Activated CD8-positive, alpha-beta memory T cell treated with anti-CD3 and anti-CD28 coated beads, Interleukin-2, amount 10 ng/mL, durations not matched to agents 7 days and 5 days (primary cell): ENCODE data around the gene SORCS2. TPM values are rescaled to one million over a fixed set of nuclear protein-coding genes. Genes with fewer than 3 reads are reported as not detected.
"Not testable (repeated sequence)": the region's sequence is repeated elsewhere in the genome, so short reads cannot be mapped to it uniquely, and the experiment has no call there.

Experiments used
- ATAC-seq: fragments of 150-1000 bp; cut with Tn5 transposase; one replicate; pipeline ENCODE4 v1.10.0; 2021; ENCODE audit warnings: moderate library complexity
- CTCF ChIA-PET: fragments of 350-600 bp; sonication (Branson Sonifier 250); formaldehyde crosslinking; loops from one replicate; lab custom pipeline; 2021; ENCODE audit warnings: antibody characterized with exemption; lab: Charles Lee
- DNase-seq: peaks from one replicate; pipeline ENCODE4 v3.0.0-alpha.2; 2020
- H3K27ac Mint-ChIP-seq: one replicate; pipeline ENCODE4 v1.8.0; 2021; ENCODE audit warnings: mild to moderate bottlenecking, mixed read lengths
- H3K27me3 Mint-ChIP-seq: one replicate; pipeline ENCODE4 v1.8.0; 2021; ENCODE audit warnings: mixed read lengths
- H3K36me3 Mint-ChIP-seq: one replicate; pipeline ENCODE4 v1.8.0; 2021; ENCODE audit warnings: mild to moderate bottlenecking, mixed read lengths
- H3K4me1 Mint-ChIP-seq: one replicate; pipeline ENCODE4 v1.8.0; 2021; ENCODE audit warnings: mixed read lengths
- H3K4me3 Mint-ChIP-seq: one replicate; pipeline ENCODE4 v1.8.0; 2021; ENCODE audit warnings: mild to moderate bottlenecking, moderate library complexity, mixed read lengths
- H3K9me3 Mint-ChIP-seq: one replicate; pipeline ENCODE4 v1.8.0; 2022; ENCODE audit warnings: low read depth, mixed read lengths
- total RNA-seq, 2 experiments: library from RNA; stranded (reverse); gene quantifications; one replicate each; pipeline ENCODE4 v1.2.3, GENCODE V29; 2021

Gene SORCS2
- total RNA-seq, 2 experiments from 2014 or later, result 0.05 to 0.06 TPM

GRCh38 chr4:7584606-7585159 lies 392.3 kb downstream of the SORCS2 start:
- H3K27me3 Mint-ChIP-seq, result no peaks in the 10 kb centered on the region
- H3K4me3 Mint-ChIP-seq, result no peak overlapping the region
- DNase-seq (no peak), ATAC-seq (no peak)
- H3K36me3 Mint-ChIP-seq, result no peaks in the 10 kb centered on the region
- H3K27ac Mint-ChIP-seq, result no peak overlapping the region
- CTCF ChIA-PET, result no interaction called here
- H3K4me1 Mint-ChIP-seq, result no peaks in the 10 kb centered on the region
- H3K9me3 Mint-ChIP-seq, result peaks cover 1% of the 10 kb centered on the region

GRCh38 chr4:7585768-7586167 lies 393.4 kb downstream of the SORCS2 start:
- Mint-ChIP-seq H3K4me1 (no peaks in the 10 kb centered on the region), H3K27ac (no peak overlapping the region), H3K36me3 (no peaks in the 10 kb centered on the region), H3K27me3 (no peaks in the 10 kb centered on the region), H3K4me3 (no peak overlapping the region), H3K9me3 (no peaks in the 10 kb centered on the region)
- DNase-seq, result no peak
- CTCF ChIA-PET, result no interaction called here
- no peak for ATAC-seq

DNA sequence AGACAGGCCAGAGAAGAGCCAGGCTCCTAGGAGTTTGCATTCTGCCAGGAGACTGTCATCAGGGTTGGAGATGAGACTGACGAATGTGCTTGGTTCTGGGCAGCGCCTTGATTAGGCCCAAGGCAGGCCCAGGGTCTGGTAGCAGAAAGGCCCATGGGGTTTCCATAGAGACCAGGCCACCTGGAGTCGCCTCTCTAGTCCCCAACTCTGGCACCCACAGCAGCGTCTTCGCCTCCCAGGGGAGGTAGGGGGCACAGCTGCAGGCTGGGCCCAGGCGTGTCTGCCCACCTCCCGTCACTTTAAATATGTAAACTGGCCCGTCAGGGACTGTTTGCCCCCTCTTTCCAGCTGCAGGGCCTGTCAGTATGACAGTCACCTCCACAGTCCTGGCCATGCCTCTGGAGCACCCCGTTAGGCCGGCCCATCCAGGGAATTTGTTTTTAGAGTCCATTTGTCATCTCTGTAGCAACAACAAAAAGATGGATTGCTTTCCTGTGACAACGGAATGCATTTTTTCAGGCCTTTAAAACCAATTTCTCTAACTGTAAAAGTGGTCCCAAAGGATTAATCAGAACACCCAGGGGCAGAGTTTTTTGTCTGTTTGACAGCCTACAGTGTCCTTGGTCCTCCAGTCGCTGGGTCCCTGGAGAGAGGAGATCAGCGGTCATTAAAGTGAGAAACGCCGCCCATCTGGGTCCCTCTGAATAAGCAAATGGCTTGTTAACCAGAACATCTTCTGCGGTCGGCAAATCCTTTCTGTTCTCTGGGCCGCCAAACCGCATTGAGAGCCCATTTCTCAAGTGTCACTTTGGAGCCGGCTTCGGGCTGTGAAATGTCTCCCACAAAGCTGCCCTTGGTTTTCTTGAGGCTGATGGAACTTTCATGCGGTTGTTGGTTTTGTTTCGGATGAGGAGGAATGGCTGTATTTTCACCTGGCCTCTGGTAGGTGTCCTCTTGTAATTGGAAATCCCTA lies 395.4 kb downstream of the SORCS2 start:
- Mint-ChIP-seq H3K9me3 (no peaks in the 10 kb centered on the region), H3K27me3 (no peaks in the 10 kb centered on the region), H3K36me3 (no peaks in the 10 kb centered on the region), H3K27ac (no peak overlapping the region), H3K4me3 (no peak overlapping the region), H3K4me1 (no peaks in the 10 kb centered on the region)
- ATAC-seq (no peak), DNase-seq (no peak)
- CTCF ChIA-PET, result no interaction called here

GRCh38 chr4:7590189-7590588 lies 397.9 kb downstream of the SORCS2 start:
- Mint-ChIP-seq H3K9me3 (no peaks in the 10 kb centered on the region), H3K36me3 (no peaks in the 10 kb centered on the region), H3K4me1 (no peaks in the 10 kb centered on the region), H3K27me3 (no peaks in the 10 kb centered on the region), H3K4me3 (no peak overlapping the region), H3K27ac (no peak overlapping the region)
- ATAC-seq (no peak), DNase-seq (no peak)
- CTCF ChIA-PET, result no interaction called here

DNA sequence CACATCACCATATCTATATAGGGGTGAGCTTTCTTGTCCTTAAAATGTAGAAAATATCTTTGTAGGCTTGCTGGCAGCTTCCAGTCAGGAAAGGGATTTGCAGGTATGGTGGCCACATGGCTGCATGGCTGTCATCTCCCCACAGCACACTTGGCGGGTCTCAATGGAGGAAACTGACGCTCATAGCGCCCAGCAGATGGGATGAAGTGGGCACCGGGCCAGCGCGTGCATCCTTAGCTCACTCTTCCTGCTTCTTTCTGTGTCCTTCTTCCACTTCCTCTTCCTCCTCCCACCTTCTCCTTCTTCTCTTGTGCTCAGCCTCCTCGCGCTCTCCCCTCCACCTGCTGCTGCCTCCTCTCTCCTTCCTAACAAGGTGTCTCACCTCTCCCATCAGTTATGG lies 398.6 kb downstream of the SORCS2 start:
- DNase-seq (no peak), ATAC-seq (no peak)
- Mint-ChIP-seq H3K9me3 (no peaks in the 10 kb centered on the region), H3K27ac (no peak overlapping the region), H3K4me3 (no peak overlapping the region), H3K4me1 (no peaks in the 10 kb centered on the region), H3K36me3 (no peaks in the 10 kb centered on the region), H3K27me3 (no peaks in the 10 kb centered on the region)
- CTCF ChIA-PET, result no interaction called here

DNA sequence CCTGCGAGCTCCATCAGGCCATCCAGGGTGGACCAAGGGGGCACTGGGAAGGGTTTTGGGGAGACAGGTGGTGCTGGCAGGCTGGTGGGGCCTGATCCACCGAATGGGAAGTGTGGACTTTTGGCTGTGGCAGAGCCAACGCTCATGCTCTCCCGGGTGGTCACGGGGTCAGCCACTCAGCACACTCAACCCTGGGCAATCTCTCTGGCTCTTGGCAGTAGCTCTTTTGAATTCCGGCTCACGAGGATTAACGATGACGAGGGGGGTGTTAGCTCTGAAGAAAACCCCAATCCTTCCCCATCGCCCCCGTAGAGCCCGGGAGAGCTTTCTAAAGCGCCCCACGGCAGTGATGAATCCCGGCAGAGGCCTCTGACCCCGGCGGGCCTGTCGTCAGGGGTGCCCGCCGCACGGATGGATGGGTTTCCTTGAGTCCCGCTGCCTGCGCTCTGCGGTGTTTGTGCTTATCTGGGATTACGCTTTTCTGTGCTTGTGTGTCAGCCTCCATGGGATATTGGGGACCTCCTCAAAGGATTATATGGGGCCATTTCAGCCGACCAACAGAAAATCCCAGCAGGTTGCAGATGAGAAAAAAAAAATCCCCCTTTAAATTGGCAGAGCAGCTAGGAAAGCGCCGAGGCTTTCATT lies 399.2 kb downstream of the SORCS2 start:
- Mint-ChIP-seq H3K27ac (no peak overlapping the region), H3K9me3 (no peaks in the 10 kb centered on the region), H3K4me1 (no peaks in the 10 kb centered on the region), H3K36me3 (no peaks in the 10 kb centered on the region), H3K27me3 (no peaks in the 10 kb centered on the region), H3K4me3 (no peak overlapping the region)
- no peak for DNase-seq
- CTCF ChIA-PET, result no interaction called here
- no peak for ATAC-seq

GRCh38 chr4:7593646-7594412 lies 401.5 kb downstream of the SORCS2 start:
- ATAC-seq (no peak), DNase-seq (no peak)
- no peaks in the 10 kb centered on the region for H3K36me3 Mint-ChIP-seq
- no peak overlapping the region for H3K4me3 Mint-ChIP-seq
- H3K9me3 Mint-ChIP-seq, result no peaks in the 10 kb centered on the region
- no peak overlapping the region for H3K27ac Mint-ChIP-seq
- H3K4me1 Mint-ChIP-seq, result no peaks in the 10 kb centered on the region
- no peaks in the 10 kb centered on the region for H3K27me3 Mint-ChIP-seq
- CTCF ChIA-PET, result no interaction called here

DNA sequence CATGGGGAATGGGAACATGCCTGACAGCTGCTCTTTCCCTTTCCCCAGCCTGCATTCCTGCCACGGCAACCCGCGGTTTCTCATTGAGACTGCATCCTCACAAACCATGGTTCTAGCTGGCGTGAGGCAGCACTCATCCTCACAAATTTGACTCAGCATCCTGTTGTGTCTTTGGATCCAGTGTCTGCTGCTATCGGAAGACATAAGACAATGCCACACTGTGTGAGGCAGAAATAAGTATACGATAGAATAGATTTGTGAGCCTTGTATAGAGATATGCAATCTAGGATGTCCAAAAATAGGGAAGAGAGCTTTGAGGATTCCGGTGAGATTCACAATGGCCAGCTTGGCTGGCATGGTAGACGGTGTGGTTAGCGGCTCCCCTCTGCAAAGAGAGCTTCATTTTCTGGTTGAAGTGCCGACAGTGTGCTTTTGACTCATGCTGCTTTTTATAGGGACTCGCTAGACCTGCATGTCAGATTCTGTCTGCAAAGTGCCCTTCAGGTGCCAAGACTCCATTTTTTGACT lies 403.7 kb downstream of the SORCS2 start:
- DNase-seq (no peak), ATAC-seq (no peak)
- Mint-ChIP-seq H3K9me3 (no peaks in the 10 kb centered on the region), H3K36me3 (no peaks in the 10 kb centered on the region), H3K4me3 (no peak overlapping the region), H3K4me1 (no peaks in the 10 kb centered on the region), H3K27me3 (no peaks in the 10 kb centered on the region), H3K27ac (no peak overlapping the region)
- CTCF ChIA-PET, result no interaction called here

- Mint-ChIP-seq H3K36me3 (no peaks in the 10 kb centered on the region), H3K9me3 (no peaks in the 10 kb centered on the region), H3K27me3 (no peaks in the 10 kb centered on the region), H3K27ac (no peak overlapping the region), H3K4me1 (no peaks in the 10 kb centered on the region), H3K4me3 (no peak overlapping the region)
- ATAC-seq (no peak), DNase-seq (no peak)
- CTCF ChIA-PET, result no interaction called here
Measured at GRCh38 chr4:7596918-7597606, 404.7 kb downstream of the SORCS2 start.

DNA sequence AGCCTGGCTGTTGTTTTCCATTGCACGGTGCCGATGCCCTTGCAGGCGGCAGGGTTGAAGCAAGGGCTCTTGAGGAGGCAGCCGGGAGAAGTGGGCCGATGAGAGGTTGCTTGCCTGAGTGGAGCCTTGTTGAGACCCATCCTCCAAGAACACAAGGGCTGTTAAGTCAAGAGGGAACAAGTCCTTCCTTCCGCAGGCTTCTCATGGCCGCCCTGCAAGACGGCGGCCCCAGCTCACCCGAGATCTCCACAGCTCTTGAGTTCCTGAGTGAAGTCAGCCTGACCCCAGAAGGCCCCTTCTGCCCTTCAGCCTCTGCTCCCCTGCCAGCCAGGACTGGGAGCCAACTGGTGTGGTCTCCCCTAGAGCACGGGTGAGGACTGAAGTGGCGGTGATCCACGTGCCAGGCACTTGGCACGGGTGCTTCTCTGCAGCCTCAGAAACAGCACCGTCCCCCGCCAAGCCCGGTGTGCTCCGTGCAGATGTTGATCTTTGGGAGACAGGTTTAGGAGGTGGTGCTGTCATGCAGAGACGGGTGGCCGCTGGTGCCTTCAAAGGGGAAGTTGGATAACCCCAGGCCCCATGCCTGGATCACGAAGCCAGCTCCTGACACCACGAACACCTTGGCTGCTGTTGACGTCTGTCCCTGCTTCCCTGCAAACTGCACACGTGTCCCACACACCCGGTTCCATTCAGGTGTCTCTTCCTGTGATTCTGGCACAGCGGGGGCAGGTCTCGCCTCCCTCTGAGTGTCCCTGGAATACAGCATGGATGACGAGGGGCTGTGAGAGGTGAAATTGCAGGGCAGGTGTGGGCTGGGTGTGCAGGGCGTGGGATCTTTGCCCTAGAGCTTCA lies 406.8 kb downstream of the SORCS2 start:
- CTCF ChIA-PET, result no interaction called here
- H3K4me3 Mint-ChIP-seq, result no peak overlapping the region
- H3K4me1 Mint-ChIP-seq, result no peaks in the 10 kb centered on the region
- H3K9me3 Mint-ChIP-seq, result peaks cover 3% of the 10 kb centered on the region
- H3K27ac Mint-ChIP-seq, result no peak overlapping the region
- DNase-seq (no peak), ATAC-seq (no peak)
- no peaks in the 10 kb centered on the region for H3K27me3 Mint-ChIP-seq
- H3K36me3 Mint-ChIP-seq, result no peaks in the 10 kb centered on the region

DNA sequence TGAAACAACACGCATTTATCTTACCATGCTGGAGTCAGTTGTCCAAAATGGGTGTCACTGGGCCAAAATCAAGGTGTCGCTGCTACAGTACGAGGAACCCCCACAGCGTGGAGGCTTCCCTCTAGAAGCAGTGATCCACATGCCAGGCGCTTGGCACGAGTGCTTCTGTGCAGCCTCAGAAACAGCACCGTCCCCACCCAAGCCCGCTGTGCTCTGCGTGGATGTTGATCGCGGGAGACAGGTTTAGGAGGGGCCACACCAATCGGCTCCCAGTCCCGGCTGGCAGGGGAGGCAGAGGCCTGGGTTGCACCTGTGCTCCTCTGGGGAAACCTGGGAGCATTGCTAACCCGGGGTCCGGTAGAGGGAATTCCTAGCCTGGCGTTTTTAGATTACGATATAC lies 407.9 kb downstream of the SORCS2 start:
- Mint-ChIP-seq H3K36me3 (no peaks in the 10 kb centered on the region), H3K4me1 (no peaks in the 10 kb centered on the region), H3K27ac (no peak overlapping the region), H3K27me3 (no peaks in the 10 kb centered on the region), H3K9me3 (peaks cover 3% of the 10 kb centered on the region), H3K4me3 (no peak overlapping the region)
- no peak for DNase-seq
- ATAC-seq, result no peak
- CTCF ChIA-PET, result no interaction called here

DNA sequence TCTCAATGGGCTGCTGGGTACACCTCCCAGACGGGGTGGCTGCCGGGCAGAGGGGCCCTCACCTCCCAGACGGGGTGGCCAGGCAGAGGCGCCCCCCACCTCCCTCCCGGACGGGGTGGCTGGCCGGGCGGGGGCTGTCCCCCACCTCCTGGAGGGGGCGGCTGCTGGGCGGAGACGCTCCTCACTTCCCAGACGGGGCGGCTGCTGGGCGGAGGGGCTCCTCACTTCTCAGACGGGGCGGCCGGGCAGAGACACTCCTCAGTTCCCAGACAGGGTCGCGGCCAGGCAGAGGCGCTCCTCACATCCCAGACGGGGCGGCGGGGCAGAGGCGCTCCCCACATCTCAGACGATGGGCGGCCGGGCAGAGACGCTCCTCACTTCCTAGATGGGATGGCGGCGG lies 409.8 kb downstream of the SORCS2 start:
- H3K36me3 Mint-ChIP-seq, H3K4me3 Mint-ChIP-seq, H3K27me3 Mint-ChIP-seq, H3K27ac Mint-ChIP-seq, ATAC-seq, CTCF ChIA-PET, H3K9me3 Mint-ChIP-seq, DNase-seq, H3K4me1 Mint-ChIP-seq: not testable (repeated sequence)
